ENCODE results near the gene SMC1B. TPM values are rescaled to one million over a fixed set of nuclear protein-coding genes. Genes with fewer than 3 reads are reported as not detected.

SMC1B gene
- total RNA-seq, 2 experiments from 2014 or later: 0.08 TPM; not detected in 1

- Histone ChIP-seq H3K4me1 (ENCODE audit: insufficient read depth, low read length, poor library complexity, severe bottlenecking) (no peaks in the 10 kb centered on the region), H3K79me2 (ENCODE audit: insufficient read depth, low read depth, low read length) (no peaks in the 10 kb centered on the region), H3K4me3 (ENCODE audit: low read depth, low read length, poor library complexity, severe bottlenecking) (no peak overlapping the region), H3K36me3 (ENCODE audit: insufficient read depth, low read length) (peaks cover 44% of the 10 kb centered on the region), H3K27ac (ENCODE audit: low read depth, low read length, poor library complexity, severe bottlenecking) (no peak overlapping the region), H3K4me2 (ENCODE audit: low read length) (no peak overlapping the region), H4K20me1 (ENCODE audit: insufficient read depth, low read length) (no peaks in the 10 kb centered on the region), H2AFZ (ENCODE audit: low read length) (no peak overlapping the region), H3K9me3 (ENCODE audit: low read length) (no peaks in the 10 kb centered on the region), H3K9me2 (ENCODE audit: insufficient read depth, low read length) (no peaks in the 10 kb centered on the region)
- no TSS peak for BruUV-seq (replicated peaks)
- no peak for DNase-seq (ENCODE audit: low spot score)
- intact Hi-C loops (cut with micrococcal nuclease; ENCODE audit: unreplicated experiment): no loop called here
- ChIA-PET CTCF (ENCODE audit: unreplicated experiment) (no interaction called here), POLR2A (no interaction called here)
- TF ChIP-seq EZH2phosphoT487 (IDR thresholded peaks at IDR 0.05; ENCODE audit: borderline replicate concordance, low read depth, low read length) (no peak), CTCF (conservative IDR thresholded peaks at IDR 0.05; ENCODE audit: low read length) (no peak)
Measured at GRCh38 chr22:45340323-45340722, 73.1 kb downstream of the SMC1B start.

GRCh38 chr22:45338795-45339194 lies 74.6 kb downstream of the SMC1B start:
- no peak for TF ChIP-seq EZH2phosphoT487 (IDR thresholded peaks at IDR 0.05; ENCODE audit: borderline replicate concordance, low read depth, low read length)
- no peak for TF ChIP-seq CTCF (conservative IDR thresholded peaks at IDR 0.05; ENCODE audit: low read length)
- Histone ChIP-seq H3K9me2 (ENCODE audit: insufficient read depth, low read length) (no peaks in the 10 kb centered on the region), H3K27ac (ENCODE audit: low read depth, low read length, poor library complexity, severe bottlenecking) (no peak overlapping the region), H3K79me2 (ENCODE audit: insufficient read depth, low read depth, low read length) (no peaks in the 10 kb centered on the region), H3K4me3 (ENCODE audit: low read depth, low read length, poor library complexity, severe bottlenecking) (no peak overlapping the region), H3K9me3 (ENCODE audit: low read length) (no peaks in the 10 kb centered on the region), H2AFZ (ENCODE audit: low read length) (no peak overlapping the region), H3K4me2 (ENCODE audit: low read length) (no peak overlapping the region), H3K4me1 (ENCODE audit: insufficient read depth, low read length, poor library complexity, severe bottlenecking) (no peaks in the 10 kb centered on the region), H4K20me1 (ENCODE audit: insufficient read depth, low read length) (no peaks in the 10 kb centered on the region), H3K36me3 (ENCODE audit: insufficient read depth, low read length) (peaks cover 60% of the 10 kb centered on the region)
- ChIA-PET CTCF (ENCODE audit: unreplicated experiment) (no interaction called here), POLR2A (no interaction called here)
- DNase-seq (ENCODE audit: low spot score): no peak
- intact Hi-C loops (cut with micrococcal nuclease; ENCODE audit: unreplicated experiment): no loop called here
- BruUV-seq (replicated peaks): no TSS peak

- H3K4me2 ChIP-seq (ENCODE audit: low read length): no peak overlapping the region
- no peak for DNase-seq (ENCODE audit: low spot score)
- H3K4me1 ChIP-seq (ENCODE audit: insufficient read depth, low read length, poor library complexity, severe bottlenecking): no peaks in the 10 kb centered on the region
- no TSS peak for BruUV-seq (replicated peaks)
- no peaks in the 10 kb centered on the region for H3K79me2 ChIP-seq (ENCODE audit: insufficient read depth, low read depth, low read length)
- no peak overlapping the region for H3K4me3 ChIP-seq (ENCODE audit: low read depth, low read length, poor library complexity, severe bottlenecking)
- ChIA-PET POLR2A (no interaction called here), CTCF (ENCODE audit: unreplicated experiment) (no interaction called here)
- H4K20me1 ChIP-seq (ENCODE audit: insufficient read depth, low read length): no peaks in the 10 kb centered on the region
- intact Hi-C loops (cut with micrococcal nuclease; ENCODE audit: unreplicated experiment): no loop called here
- H3K9me3 ChIP-seq (ENCODE audit: low read length): no peaks in the 10 kb centered on the region
- TF ChIP-seq CTCF (conservative IDR thresholded peaks at IDR 0.05; ENCODE audit: low read length) (no peak), EZH2phosphoT487 (IDR thresholded peaks at IDR 0.05; ENCODE audit: borderline replicate concordance, low read depth, low read length) (no peak)
- H3K27ac ChIP-seq (ENCODE audit: low read depth, low read length, poor library complexity, severe bottlenecking): no peak overlapping the region
- peaks cover 59% of the 10 kb centered on the region for H3K36me3 ChIP-seq (ENCODE audit: insufficient read depth, low read length)
- no peaks in the 10 kb centered on the region for H3K9me2 ChIP-seq (ENCODE audit: insufficient read depth, low read length)
- no peak overlapping the region for H2AFZ ChIP-seq (ENCODE audit: low read length)
Measured at GRCh38 chr22:45337536-45337935, 75.9 kb downstream of the SMC1B start.
